OCI-LY3 (cell line): ENCODE data around the gene KIF25.

Source experiments
- H2AFZ ChIP-seq: fragments of 200-600, 300-600 bp; shearing (Covaris generic); 2 replicates; pipeline ENCODE4 v1.6.0; 2014; ENCODE audit warnings: antibody characterized with exemption, low read depth, low read length
- H3K27ac ChIP-seq: fragments of 200-600, 300-600 bp; sonication (generic); 2 replicates; pipeline ENCODE4 v1.5.1; 2014; ENCODE audit warnings: mild to moderate bottlenecking, low read length, moderate library complexity, mixed read lengths
- H3K27me3 ChIP-seq: fragments of 200-600, 300-600 bp; sonication (generic); 2 replicates; pipeline ENCODE4 v1.6.1; 2014; ENCODE audit warnings: low read depth, low read length, mixed read lengths
- H3K36me3 ChIP-seq: fragments of 200-600, 300-600 bp; sonication (generic); replicated peaks from 2 replicates; pipeline ENCODE3; 2014; ENCODE audit warnings: low read depth, low read length, mixed read lengths
- H3K4me1 ChIP-seq: fragments of 300-600, 200-600 bp; sonication (generic); 2 replicates; pipeline ENCODE4 v1.6.1; 2014; ENCODE audit warnings: low read length, mixed read lengths
- H3K4me2 ChIP-seq: fragments of 200-600, 300-600 bp; sonication (generic); 2 replicates; pipeline ENCODE4 v1.6.1; 2014; ENCODE audit warnings: low read length, mixed read lengths
- H3K4me3 ChIP-seq: fragments of 300-600, 200-600 bp; sonication (generic); 2 replicates; pipeline ENCODE4 v1.5.1; 2014; ENCODE audit warnings: antibody characterized with exemption, mild to moderate bottlenecking, low read length, moderate library complexity
- H3K79me2 ChIP-seq: fragments of 300-600, 200-600 bp; shearing (Covaris generic); 2 replicates; pipeline ENCODE4 v1.6.1; 2014; ENCODE audit warnings: mild to moderate bottlenecking, low read length, mixed read lengths
- H3K9ac ChIP-seq: fragments of 300-600, 200-600 bp; shearing (Covaris generic); 2 replicates; pipeline ENCODE4 v1.6.0; 2014; ENCODE audit warnings: mild to moderate bottlenecking, low read length, moderate library complexity
- H3K9me3 ChIP-seq: fragments of 200-600, 300-600 bp; shearing (Covaris generic); 2 replicates; pipeline ENCODE4 v1.6.1; 2014; ENCODE audit warnings: low read length, mixed read lengths; ENCODE audit not compliant: insufficient read depth
- H4K20me1 ChIP-seq: fragments of 200-600, 300-600 bp; sonication (generic); 2 replicates; pipeline ENCODE4 v1.6.1; 2016; ENCODE audit warnings: low read length, mixed read lengths; ENCODE audit not compliant: insufficient read depth
- CTCF ChIP-seq: fragments of 200-600, 300-600 bp; sonication (generic); IDR thresholded peaks from 2 replicates; pipeline ENCODE4 v1.5.1; 2014; ENCODE audit warnings: antibody characterized with exemption, low read length, low read depth
- EZH2phosphoT487 ChIP-seq: fragments of 200-600 bp; shearing (Covaris generic); IDR thresholded peaks from 2 replicates; pipeline ENCODE4 v1.6.1; 2018; ENCODE audit warnings: antibody characterized with exemption, mixed run types, low read depth

KIF25 gene

GRCh38 chr6:168018664-168019063 lies 21.2 kb downstream of the KIF25 start:
- no peak overlapping the region for H3K9ac ChIP-seq
- no peaks in the 10 kb centered on the region for H3K27me3 ChIP-seq
- H3K36me3 ChIP-seq: no peaks in the 10 kb centered on the region
- no peak overlapping the region for H2AFZ ChIP-seq
- no peak overlapping the region for H3K27ac ChIP-seq
- no peaks in the 10 kb centered on the region for H3K9me3 ChIP-seq
- H3K4me3 ChIP-seq: no peak overlapping the region
- no peaks in the 10 kb centered on the region for H4K20me1 ChIP-seq
- peaks cover under 1% of the 10 kb centered on the region; the same call in 1 of the 2 replicates for H3K4me1 ChIP-seq
- no peak overlapping the region for H3K4me2 ChIP-seq
- TF ChIP-seq CTCF (no peak), EZH2phosphoT487 (no peak)
- H3K79me2 ChIP-seq: no peaks in the 10 kb centered on the region

- Histone ChIP-seq H3K9me3 (no peaks in the 10 kb centered on the region), H3K4me2 (no peak overlapping the region), H3K36me3 (no peaks in the 10 kb centered on the region), H3K79me2 (no peaks in the 10 kb centered on the region), H3K4me1 (no peaks in the 10 kb centered on the region; the same call in 1 of the 2 replicates), H2AFZ (no peak overlapping the region), H3K4me3 (no peak overlapping the region), H3K9ac (no peak overlapping the region), H3K27ac (no peak overlapping the region), H4K20me1 (no peaks in the 10 kb centered on the region), H3K27me3 (no peaks in the 10 kb centered on the region)
- no peak for TF ChIP-seq CTCF
- TF ChIP-seq EZH2phosphoT487: no peak
Measured at GRCh38 chr6:168020242-168020641, 22.8 kb downstream of the KIF25 start.

- H3K36me3 ChIP-seq: no peaks in the 10 kb centered on the region
- H2AFZ ChIP-seq: no peak overlapping the region
- TF ChIP-seq EZH2phosphoT487 (no peak), CTCF (no peak)
- no peak overlapping the region for H3K9ac ChIP-seq
- no peak overlapping the region for H3K4me3 ChIP-seq
- H3K79me2 ChIP-seq: no peaks in the 10 kb centered on the region
- H3K27me3 ChIP-seq: no peaks in the 10 kb centered on the region
- H4K20me1 ChIP-seq: no peaks in the 10 kb centered on the region
- H3K4me1 ChIP-seq: peaks cover 9% of the 10 kb centered on the region
- no peaks in the 10 kb centered on the region for H3K9me3 ChIP-seq
- no peak overlapping the region for H3K4me2 ChIP-seq
- no peak overlapping the region for H3K27ac ChIP-seq
Measured at GRCh38 chr6:168021581-168021980, 24.1 kb downstream of the KIF25 start.

- H3K9me3 ChIP-seq: no peaks in the 10 kb centered on the region
- no peak overlapping the region for H2AFZ ChIP-seq
- H4K20me1 ChIP-seq: no peaks in the 10 kb centered on the region
- no peaks in the 10 kb centered on the region for H3K36me3 ChIP-seq
- H3K4me3 ChIP-seq: no peak overlapping the region
- H3K9ac ChIP-seq: no peak overlapping the region
- H3K27me3 ChIP-seq: no peaks in the 10 kb centered on the region
- no peak overlapping the region for H3K4me2 ChIP-seq
- peaks cover 9% of the 10 kb centered on the region for H3K4me1 ChIP-seq
- H3K27ac ChIP-seq: no peak overlapping the region
- no peaks in the 10 kb centered on the region for H3K79me2 ChIP-seq
- TF ChIP-seq CTCF (no peak), EZH2phosphoT487 (no peak)
Measured at GRCh38 chr6:168022488-168023321, 25.2 kb downstream of the KIF25 start.
